Liver (tissue), 3 donors: Measurements from ENCODE around the gene PNMA6F.

Source experiments
- ATF3 ChIP-seq: IDR thresholded peaks from 2 replicates; pipeline ENCODE4 v1.6.1; 2016; ENCODE audit warnings: antibody characterized with exemption
- EGR1 ChIP-seq, 2 donors: IDR thresholded peaks; 2 replicates each; pipeline ENCODE4 v1.6.1; 2016 to 2018; ENCODE audit warnings: antibody characterized with exemption in 2 of 2, low read depth in 2 of 2
- FOXA1 ChIP-seq: IDR thresholded peaks from 2 replicates; pipeline ENCODE4 v1.6.1; 2016; ENCODE audit warnings: antibody characterized with exemption
- GABPA ChIP-seq, 2 donors: IDR thresholded peaks in 1 of 2; conservative IDR thresholded peaks in 1 of 2; 2 replicates each; pipeline ENCODE4 v1.6.1; 2016; ENCODE audit warnings: antibody characterized with exemption in 2 of 2, mild to moderate bottlenecking in 1 of 2, moderate library complexity in 1 of 2
- JUND ChIP-seq, 2 donors: IDR thresholded peaks; 2 replicates each; pipeline ENCODE4 v1.6.1; 2016; ENCODE audit warnings: antibody characterized with exemption in 2 of 2
- MAX ChIP-seq: IDR thresholded peaks from 2 replicates; pipeline ENCODE4 v1.6.1; 2016; ENCODE audit warnings: antibody characterized with exemption
- RAD21 ChIP-seq, 2 donors: IDR thresholded peaks; 2 replicates each; pipeline ENCODE4 v1.6.1; 2016; ENCODE audit warnings: antibody characterized with exemption in 2 of 2, mild to moderate bottlenecking in 2 of 2
- RXRA ChIP-seq, 2 donors: IDR thresholded peaks; 2 replicates each; pipeline ENCODE4 v1.6.1; 2017 to 2018; ENCODE audit warnings: antibody characterized with exemption in 2 of 2, mild to moderate bottlenecking in 1 of 2
- SP1 ChIP-seq: IDR thresholded peaks from 2 replicates; pipeline ENCODE4 v1.6.1; 2018; ENCODE audit warnings: antibody characterized with exemption, mild to moderate bottlenecking
- YY1 ChIP-seq: IDR thresholded peaks from 2 replicates; pipeline ENCODE4 v1.6.1; 2016; ENCODE audit warnings: antibody characterized with exemption, mild to moderate bottlenecking
- TF ChIP-seq, protein P1 (sequence below): IDR thresholded peaks from 2 replicates; pipeline ENCODE4 v1.6.1; 2016; ENCODE audit warnings: antibody characterized with exemption
- TF ChIP-seq, protein P2 (sequence below): fragments of 150-350 bp; IDR thresholded peaks from 2 replicates; pipeline ENCODE4 v1.5.1; 2017; ENCODE audit warnings: improper control_type of control experiment, low read depth, low read length; ENCODE audit not compliant: missing input control
- TF ChIP-seq, protein P3 (sequence below): IDR thresholded peaks from 2 replicates; pipeline ENCODE4 v1.6.1; 2016; ENCODE audit warnings: antibody characterized with exemption, mild to moderate bottlenecking
- donor health status: healthy.
- donor health status: healthy.

DNA sequence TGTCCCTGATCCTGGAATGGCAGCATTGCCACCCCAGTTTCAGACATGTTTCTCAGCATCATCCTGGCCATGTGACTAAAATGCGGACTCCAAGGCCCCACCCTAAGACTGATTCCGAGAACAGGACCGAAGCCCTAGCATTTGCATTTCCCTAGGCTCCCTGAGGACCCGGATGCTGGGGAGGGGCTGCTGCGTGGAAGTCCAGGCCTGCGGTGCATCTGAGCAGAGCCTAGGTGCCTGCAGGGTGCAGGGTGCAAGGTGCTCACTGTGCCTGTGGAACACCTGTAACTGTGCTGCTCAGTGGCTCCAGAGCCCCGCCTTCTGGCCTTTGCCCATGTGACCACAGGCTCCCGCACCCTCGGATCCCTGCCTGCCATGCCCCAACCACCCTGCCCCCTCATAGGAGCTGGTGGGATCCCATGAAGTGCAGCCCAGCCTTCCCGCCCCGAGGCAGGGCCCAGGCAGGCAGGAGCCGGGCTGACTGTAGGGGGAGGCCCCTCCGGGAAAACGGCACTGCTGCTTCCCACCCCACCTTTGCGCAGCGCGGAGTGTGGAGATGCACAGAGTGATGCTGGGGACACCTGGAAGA lies 14.9 kb downstream of the PNMA6F start:
- TF ChIP-seq, protein P1, sequence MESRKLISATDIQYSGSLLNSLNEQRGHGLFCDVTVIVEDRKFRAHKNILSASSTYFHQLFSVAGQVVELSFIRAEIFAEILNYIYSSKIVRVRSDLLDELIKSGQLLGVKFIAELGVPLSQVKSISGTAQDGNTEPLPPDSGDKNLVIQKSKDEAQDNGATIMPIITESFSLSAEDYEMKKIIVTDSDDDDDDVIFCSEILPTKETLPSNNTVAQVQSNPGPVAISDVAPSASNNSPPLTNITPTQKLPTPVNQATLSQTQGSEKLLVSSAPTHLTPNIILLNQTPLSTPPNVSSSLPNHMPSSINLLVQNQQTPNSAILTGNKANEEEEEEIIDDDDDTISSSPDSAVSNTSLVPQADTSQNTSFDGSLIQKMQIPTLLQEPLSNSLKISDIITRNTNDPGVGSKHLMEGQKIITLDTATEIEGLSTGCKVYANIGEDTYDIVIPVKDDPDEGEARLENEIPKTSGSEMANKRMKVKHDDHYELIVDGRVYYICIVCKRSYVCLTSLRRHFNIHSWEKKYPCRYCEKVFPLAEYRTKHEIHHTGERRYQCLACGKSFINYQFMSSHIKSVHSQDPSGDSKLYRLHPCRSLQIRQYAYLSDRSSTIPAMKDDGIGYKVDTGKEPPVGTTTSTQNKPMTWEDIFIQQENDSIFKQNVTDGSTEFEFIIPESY: no peak
- TF ChIP-seq, protein P2, sequence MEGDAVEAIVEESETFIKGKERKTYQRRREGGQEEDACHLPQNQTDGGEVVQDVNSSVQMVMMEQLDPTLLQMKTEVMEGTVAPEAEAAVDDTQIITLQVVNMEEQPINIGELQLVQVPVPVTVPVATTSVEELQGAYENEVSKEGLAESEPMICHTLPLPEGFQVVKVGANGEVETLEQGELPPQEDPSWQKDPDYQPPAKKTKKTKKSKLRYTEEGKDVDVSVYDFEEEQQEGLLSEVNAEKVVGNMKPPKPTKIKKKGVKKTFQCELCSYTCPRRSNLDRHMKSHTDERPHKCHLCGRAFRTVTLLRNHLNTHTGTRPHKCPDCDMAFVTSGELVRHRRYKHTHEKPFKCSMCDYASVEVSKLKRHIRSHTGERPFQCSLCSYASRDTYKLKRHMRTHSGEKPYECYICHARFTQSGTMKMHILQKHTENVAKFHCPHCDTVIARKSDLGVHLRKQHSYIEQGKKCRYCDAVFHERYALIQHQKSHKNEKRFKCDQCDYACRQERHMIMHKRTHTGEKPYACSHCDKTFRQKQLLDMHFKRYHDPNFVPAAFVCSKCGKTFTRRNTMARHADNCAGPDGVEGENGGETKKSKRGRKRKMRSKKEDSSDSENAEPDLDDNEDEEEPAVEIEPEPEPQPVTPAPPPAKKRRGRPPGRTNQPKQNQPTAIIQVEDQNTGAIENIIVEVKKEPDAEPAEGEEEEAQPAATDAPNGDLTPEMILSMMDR: no peak
- no peak for TF ChIP-seq YY1
- TF ChIP-seq FOXA1: no peak
- TF ChIP-seq, protein P3, sequence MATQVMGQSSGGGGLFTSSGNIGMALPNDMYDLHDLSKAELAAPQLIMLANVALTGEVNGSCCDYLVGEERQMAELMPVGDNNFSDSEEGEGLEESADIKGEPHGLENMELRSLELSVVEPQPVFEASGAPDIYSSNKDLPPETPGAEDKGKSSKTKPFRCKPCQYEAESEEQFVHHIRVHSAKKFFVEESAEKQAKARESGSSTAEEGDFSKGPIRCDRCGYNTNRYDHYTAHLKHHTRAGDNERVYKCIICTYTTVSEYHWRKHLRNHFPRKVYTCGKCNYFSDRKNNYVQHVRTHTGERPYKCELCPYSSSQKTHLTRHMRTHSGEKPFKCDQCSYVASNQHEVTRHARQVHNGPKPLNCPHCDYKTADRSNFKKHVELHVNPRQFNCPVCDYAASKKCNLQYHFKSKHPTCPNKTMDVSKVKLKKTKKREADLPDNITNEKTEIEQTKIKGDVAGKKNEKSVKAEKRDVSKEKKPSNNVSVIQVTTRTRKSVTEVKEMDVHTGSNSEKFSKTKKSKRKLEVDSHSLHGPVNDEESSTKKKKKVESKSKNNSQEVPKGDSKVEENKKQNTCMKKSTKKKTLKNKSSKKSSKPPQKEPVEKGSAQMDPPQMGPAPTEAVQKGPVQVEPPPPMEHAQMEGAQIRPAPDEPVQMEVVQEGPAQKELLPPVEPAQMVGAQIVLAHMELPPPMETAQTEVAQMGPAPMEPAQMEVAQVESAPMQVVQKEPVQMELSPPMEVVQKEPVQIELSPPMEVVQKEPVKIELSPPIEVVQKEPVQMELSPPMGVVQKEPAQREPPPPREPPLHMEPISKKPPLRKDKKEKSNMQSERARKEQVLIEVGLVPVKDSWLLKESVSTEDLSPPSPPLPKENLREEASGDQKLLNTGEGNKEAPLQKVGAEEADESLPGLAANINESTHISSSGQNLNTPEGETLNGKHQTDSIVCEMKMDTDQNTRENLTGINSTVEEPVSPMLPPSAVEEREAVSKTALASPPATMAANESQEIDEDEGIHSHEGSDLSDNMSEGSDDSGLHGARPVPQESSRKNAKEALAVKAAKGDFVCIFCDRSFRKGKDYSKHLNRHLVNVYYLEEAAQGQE: no peak
- TF ChIP-seq SP1: no peak
- TF ChIP-seq RAD21 (IDR thresholded peaks at IDR 0.05): no peak
- TF ChIP-seq EGR1 (IDR thresholded peaks at IDR 0.05; ENCODE audit: low read depth in 2 of 2): no peak
- TF ChIP-seq JUND (IDR thresholded peaks at IDR 0.05): no peak
- TF ChIP-seq ATF3: no peak
- TF ChIP-seq GABPA (IDR thresholded peaks at IDR 0.05 in 1 of 2, conservative IDR thresholded peaks at IDR 0.05 in 1 of 2): no peak
- TF ChIP-seq MAX: no peak
- TF ChIP-seq RXRA (IDR thresholded peaks at IDR 0.05): no peak
